ENCODE data around the gene ZBTB25. TPM values are rescaled to one million over a fixed set of nuclear protein-coding genes. Genes with fewer than 3 reads are reported as not detected.
A peak's percentile ranks its signal among the peaks of the same experiment; 100 is the strongest.

ZBTB25 gene
- total RNA-seq, 6 experiments from 2014 or later: 5.7 to 8.2 (median 7.1) TPM

GRCh38 chr14:64510825-64511671 lies 7.4 kb upstream of the ZBTB25 start:
- Mint-ChIP-seq H3K9me3 (no peaks in the 10 kb centered on the region), H3K36me3 (ENCODE audit: low read depth) (no peaks in the 10 kb centered on the region; the same call in 1 of the 2 replicates), H3K27ac (peak overlapping the region; percentile 49), H3K4me1 (ENCODE audit: low read depth) (peaks cover 73% of the 10 kb centered on the region), H3K27me3 (ENCODE audit: insufficient read depth) (no peaks in the 10 kb centered on the region), H3K4me3 (peak overlapping the region; percentile 9; the same call in 1 of the 2 replicates)
- DNase-seq: peak; percentile 60
- peak; percentile 98 for TF ChIP-seq CTCF (IDR thresholded peaks at IDR 0.05)

GRCh38 chr14:64509036-64509435 lies 5.4 kb upstream of the ZBTB25 start:
- Mint-ChIP-seq H3K27ac (no peak overlapping the region), H3K9me3 (no peaks in the 10 kb centered on the region), H3K4me1 (ENCODE audit: low read depth) (peaks cover 66% of the 10 kb centered on the region), H3K36me3 (ENCODE audit: low read depth) (peaks cover 10% of the 10 kb centered on the region), H3K4me3 (no peak overlapping the region), H3K27me3 (ENCODE audit: insufficient read depth) (0 out of 2 replicates have a peak, but pooled peaks cover 1% of the 10 kb centered on the region)
- TF ChIP-seq CTCF (IDR thresholded peaks at IDR 0.05): no peak
- no peak for DNase-seq

- DNase-seq: no peak
- Mint-ChIP-seq H3K4me1 (ENCODE audit: low read depth) (peaks cover 61% of the 10 kb centered on the region), H3K27ac (peak overlapping the region; percentile 27), H3K4me3 (peak overlapping the region; percentile 95), H3K9me3 (no peaks in the 10 kb centered on the region), H3K27me3 (ENCODE audit: insufficient read depth) (0 out of 2 replicates have a peak, but pooled peaks cover 1% of the 10 kb centered on the region), H3K36me3 (ENCODE audit: low read depth) (peaks cover 10% of the 10 kb centered on the region)
- TF ChIP-seq CTCF (IDR thresholded peaks at IDR 0.05): no peak
Observed at GRCh38 chr14:64508215-64508776, 4.7 kb upstream of the ZBTB25 start.

GRCh38 chr14:64507376-64508156 lies 3.9 kb upstream of the ZBTB25 start:
- H3K4me1 Mint-ChIP-seq (ENCODE audit: low read depth): peaks cover 66% of the 10 kb centered on the region
- H3K27me3 Mint-ChIP-seq (ENCODE audit: insufficient read depth): 0 out of 2 replicates have a peak, but pooled peaks cover 3% of the 10 kb centered on the region
- peaks cover 10% of the 10 kb centered on the region for H3K36me3 Mint-ChIP-seq (ENCODE audit: low read depth)
- peak; percentile 20 for DNase-seq
- TF ChIP-seq CTCF (IDR thresholded peaks at IDR 0.05): no peak
- H3K27ac Mint-ChIP-seq: peak overlapping the region; percentile 96
- H3K4me3 Mint-ChIP-seq: peak overlapping the region; percentile 95
- H3K9me3 Mint-ChIP-seq: no peaks in the 10 kb centered on the region

- H3K4me1 Mint-ChIP-seq (ENCODE audit: low read depth): peaks cover 74% of the 10 kb centered on the region
- peak overlapping the region; percentile 95 for H3K4me3 Mint-ChIP-seq
- peaks cover 10% of the 10 kb centered on the region for H3K36me3 Mint-ChIP-seq (ENCODE audit: low read depth)
- 0 out of 2 replicates have a peak, but pooled peaks cover 3% of the 10 kb centered on the region for H3K27me3 Mint-ChIP-seq (ENCODE audit: insufficient read depth)
- no peak for TF ChIP-seq CTCF (IDR thresholded peaks at IDR 0.05)
- H3K9me3 Mint-ChIP-seq: no peaks in the 10 kb centered on the region
- H3K27ac Mint-ChIP-seq: peak overlapping the region; percentile 96
- no peak for DNase-seq
Observed at GRCh38 chr14:64506721-64507120, 3.1 kb upstream of the ZBTB25 start.
